ENCODE data around the gene B4GALT6.
A peak's percentile ranks its signal among the peaks of the same experiment; 100 is the strongest.
"Not testable (repeated sequence)": the region's sequence is repeated elsewhere in the genome, so short reads cannot be mapped to it uniquely, and the experiment has no call there.

The B4GALT6 gene

GRCh38 chr18:31684279-31685096 is at the start of gene B4GALT6:
Gene B4GALT6 (minus strand): TSS chr18:31684581. CDS start chr18:31684426, 155 bp downstream.
- DNase-seq (ENCODE audit: low read depth) = no peak

- DNase-seq (ENCODE audit: low read depth) = no peak
Observed at GRCh38 chr18:31731628-31732027, 47.2 kb upstream of the B4GALT6 start.

GRCh38 chr18:31729196-31729595 is 44.8 kb upstream of the B4GALT6 start:
- not testable (repeated sequence) for DNase-seq (ENCODE audit: low read depth)

GRCh38 chr18:31723990-31724711 is 39.8 kb upstream of the B4GALT6 start:
- no peak for DNase-seq (ENCODE audit: low read depth)

- DNase-seq (ENCODE audit: low read depth) = no peak
Observed at GRCh38 chr18:31723639-31723989, 39.2 kb upstream of the B4GALT6 start.

GRCh38 chr18:31722369-31722957 is 38.1 kb upstream of the B4GALT6 start:
- DNase-seq (ENCODE audit: low read depth) = peak; percentile 24

- DNase-seq (ENCODE audit: low read depth) = no peak
Observed at GRCh38 chr18:31721601-31722000, 37.2 kb upstream of the B4GALT6 start.

- no peak for DNase-seq (ENCODE audit: low read depth)
Observed at GRCh38 chr18:31720867-31721266, 36.5 kb upstream of the B4GALT6 start.

GRCh38 chr18:31719363-31720006 is 35.1 kb upstream of the B4GALT6 start:
- no peak for DNase-seq (ENCODE audit: low read depth)

- DNase-seq (ENCODE audit: low read depth) = no peak
Observed at GRCh38 chr18:31718386-31718785, 34.0 kb upstream of the B4GALT6 start.

- DNase-seq (ENCODE audit: low read depth) = no peak
Observed at GRCh38 chr18:31716362-31716761, 32.0 kb upstream of the B4GALT6 start.

- no peak for DNase-seq (ENCODE audit: low read depth)
Observed at GRCh38 chr18:31711365-31712172, 27.2 kb upstream of the B4GALT6 start.

- no peak for DNase-seq (ENCODE audit: low read depth)
Observed at GRCh38 chr18:31710826-31711225, 26.4 kb upstream of the B4GALT6 start.

- DNase-seq (ENCODE audit: low read depth) = no peak
Observed at GRCh38 chr18:31707815-31708214, 23.4 kb upstream of the B4GALT6 start.

GRCh38 chr18:31702449-31702848 is 18.1 kb upstream of the B4GALT6 start:
- no peak for DNase-seq (ENCODE audit: low read depth)

- no peak for DNase-seq (ENCODE audit: low read depth)
Observed at GRCh38 chr18:31701744-31702143, 17.4 kb upstream of the B4GALT6 start.

GRCh38 chr18:31700990-31701389 is 16.6 kb upstream of the B4GALT6 start:
- no peak for DNase-seq (ENCODE audit: low read depth)

- no peak for DNase-seq (ENCODE audit: low read depth)
Observed at GRCh38 chr18:31697351-31698298, 13.2 kb upstream of the B4GALT6 start.

- no peak for DNase-seq (ENCODE audit: low read depth)
Observed at GRCh38 chr18:31695989-31696388, 11.6 kb upstream of the B4GALT6 start.

GRCh38 chr18:31694297-31694696 is 9.9 kb upstream of the B4GALT6 start:
- no peak for DNase-seq (ENCODE audit: low read depth)

GRCh38 chr18:31688606-31689005 is 4.2 kb upstream of the B4GALT6 start:
- DNase-seq (ENCODE audit: low read depth) = no peak

Data from HS-27A (cell line).